HG02981 (cell line): Measurements from ENCODE around the gene WWOX.

ENCODE experiments used
- ATAC-seq: cut with Tn5 transposase; IDR thresholded peaks from one replicate; pipeline ENCODE4 v1.9.1; 2021; ENCODE audit warnings: mild to moderate bottlenecking, moderate library complexity; ENCODE audit not compliant: unreplicated experiment

WWOX gene

DNA sequence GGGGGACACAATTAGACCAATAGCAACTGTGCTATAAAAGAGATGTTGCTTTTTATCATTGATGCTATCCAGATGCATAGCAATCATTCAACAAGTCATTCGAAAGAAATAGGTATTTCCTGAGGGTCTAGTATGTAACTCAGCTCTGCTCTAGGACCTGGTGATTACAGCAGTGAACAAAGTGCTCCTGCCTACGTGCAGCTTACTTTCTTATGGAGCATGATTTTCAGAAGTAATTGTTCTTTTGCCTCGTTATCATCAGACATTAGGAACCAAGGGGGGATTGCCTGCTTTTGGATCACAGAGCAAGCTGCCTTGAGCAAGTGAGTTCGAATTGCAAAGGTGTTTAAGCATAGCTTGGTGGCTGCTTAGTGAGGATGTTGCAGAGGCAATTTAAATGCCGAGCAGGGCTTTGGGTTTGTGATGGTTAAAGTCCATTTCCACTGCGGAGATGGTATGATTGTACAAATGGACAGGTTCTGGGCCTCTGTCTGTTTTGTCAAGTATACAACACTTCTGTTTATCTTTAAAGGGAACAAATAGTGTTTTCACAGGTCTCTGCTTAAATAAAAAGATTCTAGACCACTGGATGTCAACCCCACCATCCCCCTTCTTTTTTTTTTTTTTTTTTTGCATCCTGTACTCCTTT lies 41.5 kb downstream of the WWOX start:
- ATAC-seq, result no peak

DNA sequence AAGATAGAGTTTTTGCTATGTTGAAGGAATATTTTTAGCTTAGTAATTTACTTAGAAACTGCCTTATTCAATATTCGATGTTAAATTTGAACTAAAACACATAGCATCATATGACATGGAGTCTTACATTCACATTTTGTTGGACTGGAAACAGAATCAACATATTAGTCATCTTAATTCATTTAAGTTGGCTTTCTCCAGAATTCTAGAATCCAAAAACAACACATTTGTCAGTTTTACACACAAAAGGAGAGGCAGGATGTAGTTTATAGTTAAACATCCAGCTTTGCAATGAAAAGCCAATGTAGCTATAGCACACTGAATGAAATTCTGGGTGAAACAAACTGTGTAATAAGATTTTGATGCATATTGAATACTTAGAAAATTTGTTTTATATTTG lies 43.3 kb downstream of the WWOX start:
- no peak for ATAC-seq

DNA sequence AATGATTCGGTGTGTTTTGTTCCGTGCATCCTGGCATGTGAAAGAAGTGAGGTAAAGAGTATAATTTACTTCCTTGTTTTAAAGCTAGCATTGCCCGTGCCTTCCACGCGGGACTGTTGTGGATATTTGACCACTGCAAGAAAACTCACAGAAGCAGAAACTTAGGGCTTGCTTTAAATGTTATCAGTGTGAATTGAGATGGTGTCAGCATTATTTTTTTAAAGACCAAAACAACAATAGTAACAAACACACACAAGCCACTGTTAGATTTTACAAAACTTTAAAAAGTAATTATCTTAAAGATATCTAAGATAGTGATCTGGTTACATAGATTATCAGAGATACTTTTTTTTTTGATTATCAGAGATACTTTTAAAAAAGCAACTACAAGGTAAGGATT lies 47.4 kb downstream of the WWOX start:
- no peak for ATAC-seq

DNA sequence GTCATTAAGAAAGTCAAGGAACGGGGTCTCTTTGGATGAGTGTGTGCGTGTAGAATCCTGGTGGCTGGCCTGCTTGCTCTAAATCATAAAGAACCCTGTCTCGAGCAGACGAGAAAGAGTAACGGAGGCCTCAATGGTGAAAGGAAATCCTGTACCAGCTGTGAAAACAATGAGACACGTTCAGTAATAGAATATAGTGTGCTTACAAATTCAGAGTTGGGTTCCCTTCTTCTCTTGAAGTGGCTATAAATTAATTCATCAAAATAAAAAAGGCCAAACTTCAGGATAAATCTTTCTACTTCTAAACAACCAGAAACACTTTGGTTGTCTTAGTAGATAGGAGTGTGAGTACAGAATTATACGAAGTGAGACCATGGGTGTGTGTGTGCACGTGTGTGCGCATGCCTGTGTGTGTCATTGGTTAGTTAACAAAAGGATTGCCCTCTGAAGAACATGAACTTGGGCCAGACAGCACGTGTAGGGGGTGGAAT lies 48.5 kb downstream of the WWOX start:
- no peak for ATAC-seq

DNA sequence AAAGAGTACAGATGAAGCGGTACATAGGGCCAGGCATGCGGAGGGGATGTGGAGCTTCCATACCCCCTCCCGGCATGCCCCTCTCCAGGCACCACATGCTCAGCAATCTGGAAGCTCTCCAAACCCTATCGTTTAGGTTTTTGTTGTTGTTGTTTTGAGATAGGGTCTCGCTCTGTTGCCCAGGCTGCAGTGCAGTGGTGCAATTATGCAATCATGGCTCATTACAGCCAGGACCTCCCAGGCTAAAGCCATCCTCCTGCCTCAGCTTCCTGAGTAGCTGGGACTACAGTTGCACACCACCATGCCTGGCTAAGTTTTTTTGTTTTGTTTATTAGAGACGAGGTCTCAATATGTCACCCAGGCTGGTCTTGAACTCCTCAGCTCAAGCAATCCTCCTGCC lies 50.8 kb downstream of the WWOX start:
- ATAC-seq, result no peak

DNA sequence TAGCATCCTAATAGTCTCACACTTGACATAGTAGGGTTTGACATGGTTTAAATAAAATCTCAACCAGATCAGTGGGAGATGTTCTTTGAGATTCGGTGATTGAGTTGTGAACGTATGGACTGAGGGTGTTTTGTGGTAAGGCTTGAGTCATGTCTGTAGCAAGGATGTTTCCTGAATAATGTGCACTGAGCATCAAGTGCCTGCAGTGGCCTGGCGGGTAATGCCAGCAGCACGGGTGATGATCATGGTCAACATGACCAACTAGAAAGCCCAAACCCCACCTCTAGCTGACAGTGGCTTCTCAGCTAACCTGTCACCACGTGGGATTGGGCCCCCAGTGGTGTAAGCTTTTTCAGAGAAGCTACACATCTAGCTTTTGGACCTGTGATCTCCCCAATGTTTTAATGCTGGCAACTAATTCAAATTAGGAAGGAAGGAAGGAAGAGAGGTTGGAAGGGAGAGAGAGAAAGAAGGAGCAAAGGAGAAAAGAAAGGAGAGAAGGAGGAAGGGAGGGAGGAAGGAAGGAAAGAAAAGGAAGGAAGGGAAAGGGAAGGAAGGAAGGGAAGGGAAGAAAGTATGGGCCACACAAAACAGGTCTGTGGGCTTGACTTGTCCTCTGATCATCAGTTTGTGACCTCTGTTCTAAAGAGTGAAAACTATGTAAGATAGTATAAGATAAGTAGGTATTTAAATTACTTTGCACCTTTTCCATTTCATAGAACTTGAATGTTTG lies 55.4 kb downstream of the WWOX start:
- ATAC-seq, result no peak

DNA sequence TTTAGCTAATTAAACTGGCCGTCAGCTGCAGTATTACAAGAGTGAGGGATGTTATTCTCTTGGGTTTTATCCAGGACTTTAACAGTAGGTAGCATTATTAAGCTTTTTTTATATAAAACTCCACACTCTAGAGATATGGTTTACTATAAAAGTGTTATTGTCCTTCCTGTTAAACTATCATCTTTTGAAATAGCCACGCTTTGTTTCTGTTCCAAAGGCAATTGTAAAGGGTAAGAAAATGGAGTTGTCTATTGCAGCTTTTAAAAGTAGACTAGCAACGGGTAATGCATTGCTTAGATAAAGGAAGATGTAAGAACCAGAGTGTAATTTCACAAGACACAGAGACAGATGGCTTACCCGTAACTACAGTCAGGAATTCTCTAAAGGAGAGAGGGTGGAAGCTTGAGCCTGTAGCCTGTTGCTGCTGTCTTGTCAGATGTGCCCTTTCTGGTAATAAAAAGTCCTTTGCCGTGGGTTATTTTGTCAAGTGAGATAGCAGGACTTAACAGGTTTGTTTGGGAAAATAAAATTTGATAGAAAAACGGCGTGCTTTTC lies 56.4 kb downstream of the WWOX start:
- ATAC-seq, result no peak

DNA sequence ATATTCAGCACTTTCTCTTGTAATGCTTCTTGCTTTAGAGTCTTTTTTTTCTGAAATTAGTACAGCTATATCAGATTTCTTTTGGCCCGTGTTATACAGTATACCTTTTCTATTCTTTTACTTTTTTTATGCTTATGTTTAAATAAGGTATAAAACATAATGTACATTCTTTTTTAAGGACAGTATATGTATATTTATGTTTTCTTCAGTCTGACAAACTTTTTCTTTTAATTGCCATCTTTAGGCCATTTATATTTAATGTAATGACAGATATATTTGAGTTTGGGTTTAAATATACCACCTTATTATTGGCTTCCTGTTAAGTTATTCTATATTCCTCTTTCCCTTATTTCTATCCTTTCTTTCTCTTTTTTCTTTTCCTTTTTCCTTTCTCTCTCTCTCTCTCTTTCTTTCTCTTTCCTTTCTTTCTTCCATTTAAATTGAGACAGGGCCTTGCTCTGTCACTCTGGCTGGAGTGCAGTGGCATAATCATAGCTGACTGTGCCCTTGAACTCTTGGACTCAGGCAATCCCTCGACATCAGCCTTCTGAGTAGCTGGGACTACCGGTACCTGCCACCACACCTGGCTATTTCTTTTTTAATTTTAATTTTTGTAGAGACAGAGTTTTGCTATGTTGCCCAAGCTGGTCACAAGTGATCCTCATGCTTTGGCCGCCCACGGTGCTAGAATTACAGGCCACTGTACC lies 61.7 kb downstream of the WWOX start:
- ATAC-seq, result no peak

DNA sequence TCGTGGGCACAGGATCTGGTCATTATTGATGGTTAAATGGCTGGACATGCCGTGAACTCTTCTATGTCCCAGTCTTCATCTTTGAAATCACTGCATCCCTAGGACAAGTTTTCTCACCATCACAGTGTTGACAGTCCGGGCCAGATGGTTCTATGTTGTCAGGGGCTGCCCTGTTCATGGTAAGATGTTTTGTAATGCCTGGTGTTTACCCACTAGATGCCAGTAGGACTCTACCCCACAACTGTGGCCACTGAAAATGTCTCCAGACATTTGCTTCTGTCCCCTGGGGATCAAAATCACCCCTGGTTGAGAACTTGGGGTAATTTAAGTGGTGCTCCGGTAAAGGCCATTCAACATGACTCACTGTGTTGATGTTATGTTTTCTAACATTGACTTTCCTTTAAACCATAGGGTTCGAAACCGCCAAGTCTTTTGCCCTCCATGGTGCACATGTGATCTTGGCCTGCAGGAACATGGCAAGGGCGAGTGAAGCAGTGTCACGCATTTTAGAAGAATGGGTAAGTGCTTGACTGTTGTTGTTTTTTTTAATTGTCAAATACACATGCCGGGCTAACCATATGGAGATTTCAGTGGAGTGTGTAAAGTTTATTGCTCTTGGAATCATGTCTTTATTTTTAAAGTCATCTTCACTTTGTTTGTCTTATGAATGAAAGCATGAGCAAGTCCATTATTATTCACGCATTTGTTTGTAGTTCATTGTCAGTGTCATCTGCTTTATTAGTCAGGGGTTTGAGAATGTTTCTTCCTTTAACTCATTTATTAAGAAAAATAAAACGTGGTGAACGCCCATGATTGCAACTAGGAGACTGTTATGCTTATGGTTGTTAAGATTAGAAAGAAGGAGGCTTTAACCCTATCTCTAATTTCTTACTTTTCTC lies 64.6 kb downstream of the WWOX start:
- ATAC-seq, result no peak

DNA sequence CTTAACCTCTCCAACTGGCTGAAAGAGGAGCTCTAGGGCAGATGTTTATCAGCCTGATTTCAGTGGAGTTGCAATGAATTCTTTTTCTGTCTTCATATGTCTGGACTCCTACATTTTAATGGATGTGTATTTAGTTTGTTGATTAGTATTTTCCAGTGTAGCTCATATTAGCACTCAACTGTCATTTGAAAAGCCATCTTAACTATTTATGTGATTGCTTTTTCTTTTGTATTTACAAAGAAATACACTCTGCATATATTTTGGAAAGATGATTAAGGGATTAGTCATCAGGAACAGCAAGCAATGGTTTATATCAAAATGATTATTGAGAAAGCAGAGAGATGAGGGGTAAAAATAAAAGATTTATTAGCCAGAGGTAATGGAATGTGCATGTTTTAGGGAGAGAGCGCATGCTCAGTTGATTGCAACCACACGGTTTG lies 71.1 kb downstream of the WWOX start:
- no peak for ATAC-seq

DNA sequence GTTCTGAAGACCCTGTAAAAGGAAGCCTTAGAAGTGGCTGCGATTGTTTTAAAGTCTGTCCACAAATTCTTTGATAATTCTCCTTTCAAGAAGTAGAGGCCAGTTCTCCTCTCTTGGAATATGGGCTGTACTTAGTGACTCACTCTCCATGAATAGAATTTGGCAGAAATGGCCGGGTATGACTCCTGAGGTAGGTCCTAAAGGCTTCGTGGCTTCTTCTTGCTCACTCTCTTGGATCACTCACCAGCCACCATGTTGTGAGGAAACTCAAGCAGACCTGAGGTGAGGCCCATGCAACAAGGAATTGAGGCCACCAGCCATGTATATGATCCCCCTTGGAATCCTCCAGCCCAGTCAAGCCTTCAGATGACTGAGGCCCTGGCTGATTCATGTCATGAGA lies 75.8 kb downstream of the WWOX start:
- no peak for ATAC-seq

DNA sequence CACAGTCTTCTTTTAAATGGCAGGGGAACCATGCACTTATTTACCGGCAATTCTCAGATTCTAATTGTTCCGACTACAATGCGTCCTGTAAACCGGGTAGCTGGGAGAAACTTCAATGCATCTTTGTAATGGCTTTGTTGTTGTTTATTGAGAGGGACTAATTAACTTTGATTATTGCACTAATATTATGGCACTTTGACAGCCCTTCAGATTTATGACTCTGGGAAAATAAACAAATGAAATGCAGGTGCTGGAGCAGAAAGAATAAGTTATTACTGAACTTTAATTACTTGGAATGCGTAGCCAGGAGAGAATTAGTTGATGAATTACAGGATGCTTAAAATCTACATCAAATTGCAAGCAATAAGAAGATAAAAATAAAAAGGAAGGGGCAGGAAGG lies 77.0 kb downstream of the WWOX start:
- ATAC-seq, result no peak

DNA sequence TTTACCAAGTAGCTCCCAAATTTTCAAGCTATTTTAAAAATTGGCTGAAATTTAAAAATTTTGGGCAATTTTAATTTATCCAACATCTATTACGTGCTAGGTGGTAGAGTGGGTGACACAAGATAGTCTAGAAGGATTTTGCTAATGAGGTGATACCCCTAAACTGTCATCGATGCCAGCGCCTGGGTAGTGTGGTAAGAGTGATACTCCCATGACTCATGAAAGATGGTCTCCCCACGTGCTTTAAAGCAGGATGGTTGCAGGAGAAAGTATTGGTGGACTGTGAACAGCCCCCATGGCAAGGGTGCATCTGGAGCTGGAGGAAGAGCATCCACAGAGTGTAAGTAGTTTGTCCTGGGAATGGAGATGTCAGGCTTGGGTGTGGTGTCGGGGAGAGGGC lies 77.8 kb downstream of the WWOX start:
- ATAC-seq, result no peak

DNA sequence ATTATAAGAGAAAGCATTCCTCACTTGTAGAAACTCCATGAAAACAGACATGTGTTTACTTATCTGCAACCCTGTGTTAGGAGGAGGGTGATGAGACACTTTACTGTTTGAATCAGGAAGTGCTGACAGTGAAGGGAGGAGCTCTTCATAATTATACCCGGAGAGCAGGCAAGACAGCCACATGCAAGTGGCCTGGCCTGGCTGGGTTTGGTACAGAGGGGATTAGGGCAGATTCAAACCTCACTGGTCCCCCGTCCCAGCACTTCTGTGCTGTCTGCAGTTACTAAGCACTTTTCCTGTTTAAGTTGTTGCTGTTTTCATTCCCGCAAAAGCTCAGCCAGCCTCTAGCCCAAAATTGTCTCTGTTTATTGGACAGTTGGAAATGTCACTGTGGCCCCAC lies 78.5 kb downstream of the WWOX start:
- ATAC-seq, result no peak

DNA sequence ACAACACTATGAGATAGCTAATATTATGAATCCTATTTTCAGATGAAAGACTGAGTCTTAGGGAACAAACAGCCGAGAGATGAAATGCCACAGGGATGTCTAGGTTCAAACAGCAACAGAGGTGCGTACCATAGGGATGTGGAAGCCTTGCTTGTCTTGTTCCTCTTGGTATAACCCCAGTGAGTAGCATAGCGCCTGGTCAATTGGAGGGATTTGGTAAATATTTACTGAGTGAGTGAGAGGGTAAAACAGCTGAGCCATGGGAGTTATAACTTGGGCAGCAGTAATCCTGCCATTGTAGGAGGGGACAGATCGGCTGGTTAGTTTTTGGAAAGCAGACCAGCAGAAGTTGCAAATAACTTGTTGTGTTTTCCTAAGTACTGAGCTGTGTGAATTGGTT lies 80.2 kb downstream of the WWOX start:
- ATAC-seq, result no peak

DNA sequence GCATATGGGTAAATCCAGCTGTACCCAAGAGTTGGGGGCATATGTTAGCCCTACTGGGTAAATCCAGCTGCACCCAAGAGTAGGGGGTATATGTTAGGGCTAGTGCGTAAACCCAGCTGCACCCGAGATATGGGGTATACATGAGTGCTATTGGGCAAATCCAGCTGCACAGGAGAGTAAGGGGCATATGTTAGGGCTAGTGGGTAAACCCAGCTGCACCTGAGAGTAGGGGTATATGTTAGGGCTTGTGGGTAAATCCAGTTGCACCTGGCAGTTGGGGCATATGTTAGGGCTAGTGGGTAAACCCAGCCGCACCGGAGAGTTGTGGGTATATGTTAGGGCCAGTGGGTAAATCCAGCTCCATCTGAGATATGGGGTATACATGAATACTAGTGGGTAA lies 80.9 kb downstream of the WWOX start:
- ATAC-seq, result no peak

DNA sequence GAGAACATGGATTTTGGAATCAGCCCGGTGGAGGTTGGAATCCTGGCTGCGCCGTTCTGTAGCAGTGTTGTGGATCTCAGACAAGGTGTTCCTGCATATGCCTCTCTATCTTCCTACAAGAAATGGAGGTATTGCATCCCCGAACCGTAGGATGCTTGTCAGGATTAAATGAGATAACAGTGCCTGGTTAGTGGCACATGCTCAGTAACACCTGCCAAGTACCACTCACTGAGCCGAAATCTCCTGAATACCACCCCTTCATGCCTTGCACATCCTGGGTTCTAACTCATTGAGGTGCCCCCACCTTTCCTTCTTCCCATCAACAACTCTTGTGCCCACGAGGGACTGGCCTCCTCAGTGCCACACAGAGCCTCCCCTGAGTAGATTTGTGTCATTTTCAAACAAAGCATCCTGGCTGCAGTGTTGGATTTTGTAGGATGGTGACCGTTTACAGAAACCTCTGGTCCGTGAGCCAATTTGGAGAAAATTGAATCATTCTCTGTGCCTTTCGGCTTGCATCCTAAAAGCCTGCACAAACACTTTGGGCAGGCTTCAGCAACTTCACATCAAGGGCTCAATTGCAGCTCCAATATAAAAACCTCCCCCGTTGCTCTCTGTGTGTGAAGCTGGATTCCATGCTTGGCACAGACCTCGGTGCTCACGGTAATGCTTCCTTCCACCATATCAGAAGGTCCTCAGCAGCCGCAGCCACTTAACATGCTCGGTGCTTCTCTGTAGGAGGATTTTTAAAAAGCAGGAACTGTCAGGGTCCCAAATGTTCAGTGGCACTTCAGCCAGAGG lies 84.2 kb downstream of the WWOX start:
- ATAC-seq, result no peak

DNA sequence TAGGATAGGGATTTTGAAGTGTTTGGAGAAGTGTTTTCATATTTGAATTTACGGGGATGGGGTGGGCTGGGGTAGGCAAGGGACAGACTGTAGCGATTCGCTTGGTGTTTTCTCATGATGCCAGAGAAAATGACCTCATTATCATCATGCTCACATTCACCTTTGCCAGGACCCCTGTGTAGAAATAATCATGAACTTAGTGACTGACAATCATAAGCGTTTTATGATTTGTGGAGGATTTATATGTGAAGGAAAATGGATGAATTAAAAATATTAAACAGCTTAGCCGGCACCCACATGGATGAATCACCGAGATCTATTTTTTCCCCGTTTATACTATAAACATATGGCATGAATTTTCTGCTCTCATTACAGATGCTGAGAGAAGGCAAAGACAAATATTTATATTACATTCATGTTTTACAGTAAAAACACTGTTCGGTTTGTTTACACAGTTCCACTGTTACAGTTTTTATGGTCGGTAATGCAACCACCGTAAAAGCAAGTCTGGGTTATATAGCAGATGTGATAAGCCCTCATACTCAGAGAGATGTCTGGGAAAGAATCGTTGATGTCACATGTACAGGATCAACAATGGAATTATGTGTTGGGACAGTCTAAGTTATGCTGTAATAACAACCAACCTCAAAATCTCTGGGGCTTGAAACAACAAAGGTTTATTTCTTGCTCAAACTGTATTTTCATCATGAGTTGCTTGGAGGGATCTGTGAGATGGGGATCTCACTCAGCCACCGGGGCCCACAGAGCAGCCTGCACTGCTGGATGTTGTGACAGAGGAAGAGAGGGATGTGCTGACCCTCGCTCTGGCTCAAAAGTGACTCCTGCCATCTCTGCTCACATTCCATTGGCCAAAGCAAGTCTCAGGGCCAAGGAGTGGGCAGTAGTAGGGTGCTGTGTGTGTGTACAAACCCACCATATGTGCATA lies 85.1 kb downstream of the WWOX start:
- no peak for ATAC-seq

DNA sequence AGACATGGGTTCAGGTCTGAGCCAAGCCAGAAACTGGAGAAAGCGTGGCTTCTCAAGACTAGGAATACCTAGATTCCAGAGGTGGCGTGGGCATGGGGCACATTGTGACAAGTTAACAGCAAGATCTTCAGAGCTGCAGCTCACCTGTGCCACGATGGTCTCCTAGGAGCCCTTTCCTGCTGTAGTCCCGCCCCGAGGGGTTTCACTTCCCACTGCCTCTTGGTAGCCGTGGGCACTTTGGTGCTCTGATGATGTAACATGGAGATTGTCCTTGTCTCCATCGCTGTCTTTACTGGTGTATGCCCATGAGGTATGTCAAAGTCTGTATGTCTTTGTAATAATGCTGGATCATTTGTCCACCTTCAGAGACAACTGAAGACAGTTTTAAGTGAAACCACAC lies 89.7 kb downstream of the WWOX start:
- ATAC-seq, result no peak
